Measurements from ENCODE around the gene GYS2.
"Not testable (repeated sequence)": the region's sequence is repeated elsewhere in the genome, so short reads cannot be mapped to it uniquely, and the experiment has no call there.

Gene GYS2

GRCh38 chr12:21607701-21608100, 3.1 kb upstream of the GYS2 start:
- peak; percentile 65 for DNase-seq (ENCODE audit: low read depth)
- TF ChIP-seq CTCF (IDR thresholded peaks at IDR 0.05; ENCODE audit: low read length, missing control alignments), result peak; percentile 39
- H3K4me3 ChIP-seq (replicated peaks; ENCODE audit: low read depth, low read length), result no peak overlapping the region

- no peak for DNase-seq (ENCODE audit: low read depth)
- no peak for TF ChIP-seq CTCF (IDR thresholded peaks at IDR 0.05; ENCODE audit: low read length, missing control alignments)
- no peak overlapping the region for H3K4me3 ChIP-seq (replicated peaks; ENCODE audit: low read depth, low read length)
Measured at GRCh38 chr12:21606175-21606574, 1.5 kb upstream of the GYS2 start.

GRCh38 chr12:21602774-21603173, 1.9 kb downstream of the GYS2 start:
- no peak overlapping the region for H3K4me3 ChIP-seq (replicated peaks; ENCODE audit: low read depth, low read length)
- TF ChIP-seq CTCF (IDR thresholded peaks at IDR 0.05; ENCODE audit: low read length, missing control alignments), result no peak

GRCh38 chr12:21600196-21600595, 4.5 kb downstream of the GYS2 start:
- H3K4me3 ChIP-seq (replicated peaks; ENCODE audit: low read depth, low read length), result no peak overlapping the region
- TF ChIP-seq CTCF (IDR thresholded peaks at IDR 0.05; ENCODE audit: low read length, missing control alignments), result no peak
- no peak for DNase-seq (ENCODE audit: low read depth)

More at GRCh38 chr12:21602774-21603173, 1.9 kb downstream of the GYS2 start:
- DNase-seq (ENCODE audit: low read depth), result no peak

- no peak for DNase-seq (ENCODE audit: low read depth)
- no peak overlapping the region for H3K4me3 ChIP-seq (replicated peaks; ENCODE audit: low read depth, low read length)
- no peak for TF ChIP-seq CTCF (IDR thresholded peaks at IDR 0.05; ENCODE audit: low read length, missing control alignments)
Measured at GRCh38 chr12:21599143-21599999, 5.3 kb downstream of the GYS2 start.

GRCh38 chr12:21598651-21599050, 6.0 kb downstream of the GYS2 start:
- TF ChIP-seq CTCF (IDR thresholded peaks at IDR 0.05; ENCODE audit: low read length, missing control alignments), result no peak
- no peak for DNase-seq (ENCODE audit: low read depth)
- no peak overlapping the region for H3K4me3 ChIP-seq (replicated peaks; ENCODE audit: low read depth, low read length)

GRCh38 chr12:21595356-21595755, 9.3 kb downstream of the GYS2 start:
- not testable (repeated sequence) for H3K4me3 ChIP-seq (replicated peaks; ENCODE audit: low read depth, low read length); DNase-seq (ENCODE audit: low read depth)
